Stimulated activated CD8-positive, alpha-beta memory T cell treated with anti-CD3 and anti-CD28 coated beads, Interleukin-2, amount 100 ng/mL, for 1 hour (primary cell): ENCODE data around the gene FRAT1.

Source experiments
- DNase-seq, 2 donors: peaks; one replicate each; pipeline ENCODE4 v3.0.0-alpha.2; 2020; ENCODE audit warnings: low read depth in 2 of 2

The FRAT1 gene

DNA sequence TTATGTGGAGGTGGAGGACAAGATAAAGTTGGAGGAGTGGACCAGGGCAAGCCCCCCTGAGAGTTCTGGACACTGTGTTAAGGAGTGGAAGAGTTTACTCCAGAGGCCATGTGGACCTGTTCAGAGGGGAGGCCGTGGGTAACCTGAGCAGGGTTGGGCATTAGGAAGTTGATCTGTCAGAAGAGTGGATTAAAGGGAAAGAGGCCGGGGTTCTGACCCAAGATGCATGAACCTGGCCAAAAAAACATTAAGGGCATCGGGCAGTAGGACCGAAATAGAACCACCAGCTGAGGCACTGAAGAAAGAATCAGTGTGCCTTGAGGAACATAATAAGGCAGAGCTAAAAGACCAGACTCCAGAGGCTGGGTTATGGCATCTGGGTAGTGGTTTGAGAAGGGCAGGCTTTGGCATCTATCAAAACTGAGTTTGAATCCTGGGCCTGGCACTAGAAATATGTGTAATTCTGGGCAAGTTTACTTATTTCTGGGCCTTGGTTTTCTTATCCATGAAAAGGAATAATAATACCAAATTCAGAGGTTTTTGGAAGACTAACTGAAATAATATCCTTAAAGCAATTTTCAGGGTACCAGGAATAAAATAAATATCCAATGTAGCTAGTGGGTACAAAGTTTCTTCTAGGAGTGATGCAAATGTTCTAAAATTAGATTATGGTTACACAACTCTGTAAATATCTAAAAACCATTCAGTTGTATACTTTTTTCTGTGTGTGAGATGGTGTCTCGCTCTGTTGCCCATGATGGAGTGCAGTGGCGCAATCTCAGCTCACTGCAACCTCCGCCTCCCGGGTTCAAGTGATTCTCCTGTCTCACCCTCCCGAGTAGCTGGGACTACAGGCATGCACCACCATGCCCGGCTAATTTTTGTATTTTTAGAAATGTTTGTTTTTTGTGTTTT, 10.9 kb upstream of the FRAT1 start:
- no peak for DNase-seq

DNA sequence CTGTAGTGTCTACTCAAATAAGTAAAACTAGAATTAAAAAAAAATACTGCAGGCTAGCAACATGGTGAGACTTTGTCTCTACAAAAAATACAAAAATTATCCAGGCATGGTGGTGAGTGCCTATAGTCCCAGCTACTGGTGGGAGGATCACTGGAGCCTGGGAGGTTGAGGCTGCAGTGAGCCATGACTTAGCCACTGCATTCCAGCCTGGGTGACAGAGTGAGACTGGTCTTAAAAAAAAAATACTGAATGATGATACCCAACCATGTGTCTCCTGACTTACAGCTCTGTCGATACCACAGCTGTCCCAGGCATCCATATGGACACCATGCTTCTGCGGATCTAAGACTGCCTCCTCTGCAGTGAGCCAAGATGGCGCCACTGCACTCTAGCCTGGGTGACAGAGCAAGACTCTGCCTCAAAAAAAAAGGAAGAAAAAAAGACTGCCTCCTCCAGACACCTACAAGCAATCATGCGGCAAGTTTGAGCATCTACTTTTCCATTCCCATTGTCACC, 7.9 kb upstream of the FRAT1 start:
- no peak for DNase-seq

GRCh38 chr10:97312897-97313296, 6.2 kb upstream of the FRAT1 start:
- no peak for DNase-seq

DNA sequence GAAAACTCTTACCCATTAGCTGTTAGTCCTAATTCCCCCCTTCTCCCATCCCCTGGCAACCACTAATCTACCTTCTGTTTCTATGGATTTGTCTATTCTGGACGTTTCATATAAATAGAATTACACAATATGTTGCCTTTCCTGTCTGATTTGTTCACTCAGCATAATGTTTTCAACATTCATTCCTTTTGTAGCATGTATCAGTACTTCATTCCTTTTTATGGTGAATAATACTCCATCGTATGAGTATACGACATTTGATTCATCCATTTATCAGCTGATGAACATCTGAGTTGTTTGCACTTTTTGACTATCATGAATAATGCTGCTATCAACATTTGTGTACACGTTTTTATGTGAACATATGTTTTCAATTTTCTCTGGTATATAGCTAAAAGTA, 4.4 kb upstream of the FRAT1 start:
- DNase-seq: no peak

GRCh38 chr10:97319671-97320479, 804 bp downstream of the FRAT1 start:
- peak; percentile 44 to 45 for DNase-seq

DNA sequence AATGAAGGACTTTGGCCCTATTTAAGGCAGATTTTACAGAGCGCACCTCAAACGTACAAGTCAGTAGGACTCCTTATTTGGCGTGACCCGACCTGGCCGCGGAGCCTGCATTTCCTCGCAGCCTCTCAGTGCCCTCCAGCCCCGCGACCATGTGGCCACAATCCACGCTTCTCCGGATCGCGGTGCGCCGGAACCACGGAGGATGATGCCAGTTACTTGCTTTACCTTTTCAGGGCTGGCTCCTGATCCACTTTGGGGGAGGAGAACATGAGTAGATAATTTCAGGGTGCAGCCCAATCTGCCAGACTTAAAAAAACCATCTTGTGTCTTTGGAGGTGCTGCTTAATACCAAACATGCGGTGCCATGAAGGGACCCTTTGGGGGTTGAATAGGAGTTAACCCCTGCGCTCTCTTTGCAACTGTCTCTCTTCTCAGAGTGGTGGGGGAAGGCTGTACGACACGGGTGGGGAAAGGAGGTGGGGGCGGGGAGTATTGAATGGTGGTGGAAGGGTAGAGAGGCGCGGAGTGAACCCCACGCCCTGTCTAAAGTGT, 1.5 kb downstream of the FRAT1 start:
- DNase-seq: no peak

- no peak for DNase-seq
These were observed 2.1 kb downstream of the FRAT1 start for GRCh38 chr10:97321032-97321803.

GRCh38 chr10:97321804-97322190, 2.7 kb downstream of the FRAT1 start:
- DNase-seq: no peak

- no peak for DNase-seq
These were observed 4.4 kb downstream of the FRAT1 start for GRCh38 chr10:97323501-97323900.

DNA sequence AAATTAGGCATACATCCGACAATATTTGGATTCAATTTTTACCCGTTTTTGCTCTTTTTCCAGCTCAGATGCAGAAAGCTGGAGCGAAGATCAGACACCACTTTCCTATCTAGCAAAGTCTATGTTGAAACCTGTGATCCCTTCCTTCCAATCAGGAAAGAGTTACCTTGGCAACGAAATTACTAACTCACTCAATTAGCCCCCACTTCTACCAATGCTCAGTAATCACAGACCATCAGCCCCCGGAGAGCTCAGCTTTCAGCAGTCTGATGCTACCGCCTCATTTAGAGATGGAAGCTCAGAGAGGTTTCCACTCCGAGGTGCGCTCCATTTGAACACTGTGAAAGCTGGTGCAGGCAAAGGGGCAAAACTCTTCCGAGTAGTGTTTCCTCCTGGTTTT, 6.7 kb downstream of the FRAT1 start:
- DNase-seq: no peak

DNA sequence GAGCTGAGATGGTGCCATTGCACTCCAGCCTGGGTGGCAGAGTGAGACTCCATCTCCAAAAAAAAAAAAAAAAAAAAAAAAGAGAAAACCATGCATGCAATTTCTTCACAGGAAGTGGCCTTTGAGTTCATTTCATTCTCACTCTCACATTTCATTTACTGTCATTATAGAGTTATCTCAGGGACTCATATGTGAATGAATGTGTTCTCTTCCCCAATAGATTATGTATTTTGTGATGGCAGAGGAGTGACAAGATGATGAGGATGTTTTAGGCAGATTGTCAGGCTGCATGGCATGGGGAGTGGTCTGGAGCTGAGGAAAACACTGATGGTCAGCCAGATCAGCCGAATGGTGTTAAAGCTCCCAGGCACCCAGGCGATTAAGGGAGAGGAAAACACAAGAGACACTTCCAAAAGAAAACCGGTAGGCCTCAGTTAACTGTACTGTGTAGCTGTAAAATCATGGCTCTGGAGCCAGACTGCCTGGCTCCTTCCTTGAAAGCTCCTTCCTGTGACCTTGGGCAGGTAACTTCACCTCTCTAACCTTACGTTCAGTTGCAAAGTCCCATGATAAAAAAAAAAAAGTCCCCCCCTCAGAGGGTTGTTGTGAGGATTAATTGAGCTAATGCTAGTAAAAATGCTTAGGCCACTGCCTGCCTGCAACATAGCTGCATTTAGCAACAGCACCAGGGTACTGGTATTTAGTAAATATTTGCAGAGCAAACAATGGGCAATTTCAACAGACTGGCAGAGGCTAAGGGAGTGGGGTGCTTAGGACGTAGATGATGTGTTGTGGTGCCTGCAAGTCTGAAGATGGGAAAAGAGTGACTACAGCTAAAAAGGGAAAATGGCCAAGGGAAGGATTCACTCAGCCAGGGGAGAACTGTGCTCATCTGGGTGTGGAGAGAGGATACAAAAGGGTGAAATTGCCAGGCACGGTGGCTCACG, 8.6 kb downstream of the FRAT1 start:
- DNase-seq: no peak

DNA sequence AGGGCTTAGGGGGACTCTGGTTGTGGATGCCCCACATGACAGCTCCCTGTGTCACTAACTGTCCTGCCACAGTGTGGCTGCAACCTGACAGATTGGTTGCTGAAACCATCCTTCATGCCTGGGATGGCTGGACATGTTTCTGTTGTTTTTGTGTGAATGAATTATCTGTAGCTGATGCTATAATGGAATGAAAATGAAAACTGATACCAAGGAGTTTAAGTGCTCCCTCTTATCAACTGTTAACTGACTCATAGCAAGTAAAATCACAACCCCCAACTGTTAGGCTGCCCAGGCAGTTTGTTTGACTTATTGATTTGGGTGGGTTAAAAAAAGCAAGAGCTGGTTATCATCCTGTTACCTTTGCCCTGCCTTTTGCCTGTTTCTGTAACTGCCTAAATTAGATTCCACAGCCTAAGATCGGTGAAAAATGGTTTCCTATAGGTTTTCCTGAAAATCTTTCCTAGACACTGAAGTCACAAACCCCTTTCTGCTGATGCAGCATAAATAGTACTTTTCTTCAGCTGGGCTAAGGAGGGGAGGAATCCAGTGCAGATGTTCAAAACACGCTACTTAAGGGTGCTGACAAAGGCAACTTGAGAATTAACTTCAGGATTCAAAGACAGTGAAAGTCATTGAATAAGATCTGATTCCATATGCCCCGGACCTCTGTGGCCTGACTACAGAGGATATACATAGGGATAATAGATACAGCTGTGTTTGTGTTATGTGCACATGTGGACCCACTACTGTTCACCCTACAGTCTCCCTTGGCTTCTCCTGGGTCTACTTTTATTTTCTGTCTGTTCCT, 9.8 kb downstream of the FRAT1 start:
- DNase-seq: no peak

- no peak for DNase-seq
These were observed 10.7 kb downstream of the FRAT1 start for GRCh38 chr10:97329766-97330165.

- DNase-seq: no peak
These were observed 12.2 kb downstream of the FRAT1 start for GRCh38 chr10:97331153-97331703.

DNA sequence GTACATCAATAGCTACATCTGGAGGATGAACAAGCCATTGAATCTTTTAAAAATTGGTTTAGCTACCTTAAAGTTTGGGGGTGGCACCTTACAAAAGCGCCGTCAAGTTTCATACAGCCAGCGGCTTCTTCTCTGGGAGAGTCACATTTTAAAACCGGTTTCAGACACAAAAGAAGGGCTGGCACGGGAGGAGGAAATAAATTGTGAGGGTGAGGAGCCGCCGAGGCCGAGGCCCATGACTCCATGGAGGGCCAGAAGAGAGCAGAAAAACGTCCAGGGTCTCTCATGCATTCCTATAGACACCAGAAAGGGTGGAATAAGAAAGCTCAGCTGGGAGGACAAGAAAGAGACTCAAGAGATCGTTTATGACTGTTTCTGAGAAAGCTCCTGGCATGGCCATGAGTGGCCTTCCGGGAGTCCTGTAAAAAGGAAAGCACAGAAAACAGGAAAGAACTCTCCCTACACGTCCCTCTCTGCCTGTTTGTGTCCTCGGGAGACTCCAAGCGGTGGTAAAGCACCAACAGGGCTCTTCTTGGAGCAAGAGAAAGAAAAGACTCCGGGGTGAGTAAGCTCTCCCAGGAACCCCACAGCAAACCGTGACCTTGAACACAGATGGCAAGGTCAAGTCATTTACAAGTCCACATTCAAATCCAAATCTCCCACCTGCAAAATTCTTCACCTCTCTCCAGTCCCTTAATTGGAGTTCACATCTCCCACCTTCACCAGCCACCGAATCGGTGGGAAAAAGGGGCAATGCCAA, 13.7 kb downstream of the FRAT1 start:
- DNase-seq: no peak

GRCh38 chr10:97333351-97333600, 14.2 kb downstream of the FRAT1 start:
- DNase-seq: no peak

DNA sequence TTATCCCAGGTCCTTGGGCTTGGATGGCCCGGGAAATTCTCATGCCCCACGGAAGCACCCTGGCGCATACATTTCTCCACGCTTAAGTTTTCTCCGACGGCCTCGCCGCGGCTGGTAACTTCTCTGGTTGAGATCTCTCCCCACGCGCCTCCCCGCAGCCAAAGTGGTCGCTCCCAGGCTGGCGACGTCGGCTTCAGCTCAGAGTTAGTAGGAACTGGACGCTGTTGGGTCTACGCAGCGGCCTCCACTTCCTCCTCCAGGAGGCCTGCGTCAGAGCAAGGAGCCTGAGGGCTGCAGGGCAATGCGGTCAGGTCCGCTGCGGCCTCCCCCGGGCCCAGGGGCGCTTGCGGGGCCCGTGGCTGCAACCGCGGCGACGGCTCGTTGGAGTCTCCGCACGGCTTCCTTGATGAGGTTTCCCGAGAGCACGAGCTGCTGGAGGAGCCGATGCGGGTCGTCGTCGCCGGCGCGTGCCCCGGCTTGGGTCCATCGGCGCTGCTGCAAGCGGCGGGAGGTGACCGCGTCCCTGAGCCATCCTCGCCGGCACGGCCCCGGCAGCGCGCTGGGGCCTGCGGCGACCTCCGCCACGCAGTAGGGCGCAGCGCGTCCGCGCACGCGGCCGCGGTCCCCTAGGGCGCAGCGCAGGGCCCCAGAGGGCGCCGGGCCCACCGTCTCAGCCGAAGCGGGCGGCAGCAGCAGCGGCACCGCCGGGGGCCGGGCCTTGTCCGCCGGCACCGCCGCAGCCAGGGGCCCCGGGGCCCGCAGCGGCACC, 14.7 kb downstream of the FRAT1 start:
- DNase-seq: no peak
